Heart right ventricle (tissue), 16 donors: ENCODE data around the gene ERGIC1. TPM values are rescaled to one million over a fixed set of nuclear protein-coding genes. Genes with fewer than 3 reads are reported as not detected.

Source experiments
- ATAC-seq, 8 donors: fragments of 200-7000 bp; cut with Tn5 transposase; one replicate each; pipeline ENCODE4 v1.9.1; 2020; ENCODE audit warnings: mild to moderate bottlenecking in 8 of 8, moderate library complexity in 8 of 8, moderate number of reproducible peaks in 1 of 8
- DNase-seq, 2 donors: peaks; one replicate each; pipeline ENCODE4 v3.0.0-alpha.2; 2020
- H3K27ac ChIP-seq, 10 donors: fragments of 200-600 bp; sonication (generic) in 2 of 10; one replicate each; pipeline versions ENCODE4 v1.5.0 to v1.8.0; 2020 to 2022; ENCODE audit warnings: mild to moderate bottlenecking in 3 of 10
- H3K27me3 ChIP-seq, 7 donors: fragments of 200-600 bp; one replicate each; pipeline ENCODE4 v1.8.0; 2021 to 2022; ENCODE audit warnings: mild to moderate bottlenecking in 2 of 7
- H3K36me3 ChIP-seq, 9 donors: fragments of 200-600 bp; sonication (generic) in 1 of 9; one replicate each; pipeline versions ENCODE4 v1.5.0 to v1.8.0; 2020 to 2022; ENCODE audit warnings: mild to moderate bottlenecking in 2 of 9
- H3K4me1 ChIP-seq, 9 donors: fragments of 200-600 bp; sonication (generic) in 1 of 9; one replicate each; pipeline versions ENCODE4 v1.5.0 to v1.8.0; 2020 to 2022; ENCODE audit warnings: mild to moderate bottlenecking in 4 of 9
- H3K4me3 ChIP-seq, 10 donors: fragments of 200-600 bp; sonication (generic) in 2 of 10; one replicate each; pipeline versions ENCODE4 v1.5.0 to v1.8.0; 2020 to 2022; ENCODE audit warnings: mild to moderate bottlenecking in 7 of 10, moderate library complexity in 2 of 10
- H3K9me3 ChIP-seq, 11 donors: fragments of 200-600 bp in 10 of 11; sonication (generic) in 2 of 11; one replicate each; pipeline versions ENCODE4 v1.5.0 to v1.8.0; 2013 to 2022; ENCODE audit warnings: mild to moderate bottlenecking in 2 of 11, control low read depth in 1 of 11, moderate library complexity in 1 of 11
- WGBS, 2 donors: extraction: QIAGEN DNeasy Blood & Tissue Kit; methylation state at CpG; one replicate each; pipeline ENCODE4 v1.1.7; 2013; ENCODE audit warnings: inconsistent platforms in 1 of 2; 5-methylcytosine and 5-hydroxymethylcytosine counted together
- intact Hi-C, 10 donors: fragments of 100-400 bp; cut with DNase I; formaldehyde crosslinking; loops; one replicate each; pipeline versions ENCODE4 v1.11.1 to v1.14.2; 2022
- polyA plus RNA-seq, 2 donors: library from polyadenylated mRNA; stranded (reverse); fragments of 200-250 nt; gene quantifications; one replicate each; pipeline ENCODE4 v1.2.3, GENCODE V29; 2013
- total RNA-seq, 10 donors: library from RNA; stranded (reverse); fragmentation: NEBNext Ultra II Directional in 3 of 10; extraction: Animal tissue kit (Norgen Biotek cat#: 25700) in 3 of 10; gene quantifications; one replicate each; pipeline versions ENCODE4 v1.2.1 to v1.2.4, GENCODE V29; 2021 to 2023
- TF ChIP-seq, protein P1 (sequence below), 9 donors: fragments of 200-600 bp; sonication (generic) in 2 of 9; IDR thresholded peaks; one replicate each; pipeline versions ENCODE4 v1.5.0 to v1.8.0; 2021 to 2022; ENCODE audit warnings: antibody characterized with exemption in 9 of 9, mild to moderate bottlenecking in 5 of 9, moderate library complexity in 1 of 9
- donor health status: Arrhythmogenic right ventricular cardiomyopathy.
- donor health status: ischemic (EF 13 %, LVEDD 7.1; RV severe dilation, severe dysfunction).
- donor health status: healthy with polysubstance abuse.
- donor health status: DM: no; HTN: yes; CAD: no.
- donor health status: DM: no; HTN: no; CAD: no.
- donor health status: ischemic (EF 25% LVEDD 6.9; RV normal size, moderate dysfunction).
- donor health status: ischemic (EF 25% LVEDD 5.7; RV mildly dilated, moderate dysfunction).
- donor health status: healthy.
- donor health status: DM: yes; HTN: yes; CAD: no.
- donor health status: Ischemic cardiomyopathy.
- donor health status: ischemic (EF 35%, LVEDD 5.7; RV mildly dilated, moderate dysfunction).
- donor health status: nonischemic (EF 11% LVEDD 7.7; RV severe dilation, severe dysfunction).
- donor health status: DM: yes; HTN: yes; CAD: no.
- donor health status: PGD.
- donor health status: ischemic (EF 29% LVEDD 5.4; RV normal size, mild dysfunction).
- donor health status: nonischemic (EF 23%, LVEDD 6.1; RV moderate dilation, normal function).

The ERGIC1 gene
- total and polyA plus RNA-seq, 12 donors, result 48.0 to 91.9 (median 72.5) TPM

DNA sequence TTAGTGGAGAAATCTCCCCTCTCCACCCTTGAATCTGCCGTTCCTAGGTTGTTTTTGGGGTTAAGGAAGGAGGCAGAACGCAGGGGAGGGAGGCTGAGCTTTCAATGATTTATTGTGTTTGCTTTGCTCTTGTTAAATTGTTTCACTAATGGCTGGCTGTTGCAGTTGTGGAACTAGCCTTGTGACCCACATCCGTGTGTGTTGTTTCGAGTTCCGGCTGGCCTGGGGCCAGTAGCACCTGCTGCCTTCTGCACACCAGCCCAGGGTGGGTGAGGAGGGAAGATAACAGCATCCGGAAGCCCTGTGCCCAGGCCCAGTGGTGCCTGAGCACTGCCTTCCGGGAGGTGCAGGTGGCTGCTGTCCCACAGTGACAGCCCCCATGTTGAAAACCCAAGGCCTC lies 3.6 kb downstream of the ERGIC1 start:
- Histone ChIP-seq H3K9me3 (no peaks in the 10 kb centered on the region), H3K36me3 (peaks cover 0 to 15% (median 0%) of the 10 kb centered on the region in 9 donors), H3K27ac (peak overlapping the region in 3 of 10 donors; percentile 14 to 67 (median 17)), H3K27me3 (no peaks in the 10 kb centered on the region), H3K4me3 (peak overlapping the region in 1 of 10 donors; percentile 1), H3K4me1 (peaks cover 3 to 70% (median 49%) of the 10 kb centered on the region in 9 donors)
- ATAC-seq (no peak), DNase-seq (no peak)
- TF ChIP-seq, protein P1, sequence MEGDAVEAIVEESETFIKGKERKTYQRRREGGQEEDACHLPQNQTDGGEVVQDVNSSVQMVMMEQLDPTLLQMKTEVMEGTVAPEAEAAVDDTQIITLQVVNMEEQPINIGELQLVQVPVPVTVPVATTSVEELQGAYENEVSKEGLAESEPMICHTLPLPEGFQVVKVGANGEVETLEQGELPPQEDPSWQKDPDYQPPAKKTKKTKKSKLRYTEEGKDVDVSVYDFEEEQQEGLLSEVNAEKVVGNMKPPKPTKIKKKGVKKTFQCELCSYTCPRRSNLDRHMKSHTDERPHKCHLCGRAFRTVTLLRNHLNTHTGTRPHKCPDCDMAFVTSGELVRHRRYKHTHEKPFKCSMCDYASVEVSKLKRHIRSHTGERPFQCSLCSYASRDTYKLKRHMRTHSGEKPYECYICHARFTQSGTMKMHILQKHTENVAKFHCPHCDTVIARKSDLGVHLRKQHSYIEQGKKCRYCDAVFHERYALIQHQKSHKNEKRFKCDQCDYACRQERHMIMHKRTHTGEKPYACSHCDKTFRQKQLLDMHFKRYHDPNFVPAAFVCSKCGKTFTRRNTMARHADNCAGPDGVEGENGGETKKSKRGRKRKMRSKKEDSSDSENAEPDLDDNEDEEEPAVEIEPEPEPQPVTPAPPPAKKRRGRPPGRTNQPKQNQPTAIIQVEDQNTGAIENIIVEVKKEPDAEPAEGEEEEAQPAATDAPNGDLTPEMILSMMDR (IDR thresholded peaks at IDR 0.05), result no peak
- intact Hi-C loops, result loop anchor here in 2 of 10 donors (2.0 to 5.0 kb wide), 2 partner anchors 55 to 65 kb away; no protein-coding TSS in a partner anchor
- 54 to 55% methylated on average over 7 of the region's 7 CpGs for WGBS, 2 donors

DNA sequence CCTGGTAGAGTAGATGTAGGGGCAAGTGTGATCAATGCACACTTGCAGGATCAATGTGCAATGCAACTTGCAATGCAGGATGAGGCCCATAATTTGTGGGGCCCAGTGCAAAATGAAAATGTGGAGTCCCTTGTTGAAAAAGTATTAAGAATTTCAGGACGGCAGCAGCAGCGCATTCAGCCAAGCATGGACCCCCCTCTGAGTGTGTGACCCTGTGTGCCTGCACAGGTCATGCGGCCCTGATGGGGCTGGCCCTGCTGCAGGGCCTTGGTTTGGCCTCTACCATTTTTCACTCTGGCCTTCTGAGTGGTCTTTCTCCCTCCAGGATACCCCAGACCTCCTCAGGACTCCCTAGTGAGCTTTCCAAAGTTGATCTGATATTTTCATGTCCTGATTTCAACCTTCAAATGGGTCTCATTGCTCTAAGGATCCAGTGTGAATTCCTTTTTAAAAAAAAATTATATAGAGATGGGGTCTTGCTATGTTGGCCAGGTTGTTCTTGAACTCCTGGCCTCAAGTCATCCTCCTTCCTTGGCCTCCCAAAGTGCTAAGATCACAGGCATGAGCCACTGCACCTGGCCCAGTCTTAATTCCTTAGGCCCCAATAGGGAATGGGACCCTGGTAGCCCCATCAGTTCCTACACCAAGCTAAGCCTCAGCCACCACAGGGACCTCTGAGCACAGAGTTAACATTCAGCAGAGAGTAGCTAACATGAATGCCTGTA lies 4.3 kb downstream of the ERGIC1 start:
- TF ChIP-seq, protein P1 (IDR thresholded peaks at IDR 0.05), result no peak
- ATAC-seq, result no peak
- Histone ChIP-seq H3K9me3 (no peaks in the 10 kb centered on the region), H3K4me1 (peaks cover 3 to 63% (median 47%) of the 10 kb centered on the region in 9 donors), H3K4me3 (no peak overlapping the region), H3K27me3 (no peaks in the 10 kb centered on the region), H3K36me3 (peaks cover 0 to 18% (median 0%) of the 10 kb centered on the region in 9 donors), H3K27ac (peak overlapping the region in 2 of 10 donors; percentile 17 to 67)
- intact Hi-C loops, result loop anchor here in 1 of 10 donors (5.0 kb wide), 1 partner anchor 56 kb away; no protein-coding TSS in a partner anchor
- 93 to 97% methylated on average over 3 of the region's 3 CpGs for WGBS, 2 donors
- DNase-seq, result no peak

DNA sequence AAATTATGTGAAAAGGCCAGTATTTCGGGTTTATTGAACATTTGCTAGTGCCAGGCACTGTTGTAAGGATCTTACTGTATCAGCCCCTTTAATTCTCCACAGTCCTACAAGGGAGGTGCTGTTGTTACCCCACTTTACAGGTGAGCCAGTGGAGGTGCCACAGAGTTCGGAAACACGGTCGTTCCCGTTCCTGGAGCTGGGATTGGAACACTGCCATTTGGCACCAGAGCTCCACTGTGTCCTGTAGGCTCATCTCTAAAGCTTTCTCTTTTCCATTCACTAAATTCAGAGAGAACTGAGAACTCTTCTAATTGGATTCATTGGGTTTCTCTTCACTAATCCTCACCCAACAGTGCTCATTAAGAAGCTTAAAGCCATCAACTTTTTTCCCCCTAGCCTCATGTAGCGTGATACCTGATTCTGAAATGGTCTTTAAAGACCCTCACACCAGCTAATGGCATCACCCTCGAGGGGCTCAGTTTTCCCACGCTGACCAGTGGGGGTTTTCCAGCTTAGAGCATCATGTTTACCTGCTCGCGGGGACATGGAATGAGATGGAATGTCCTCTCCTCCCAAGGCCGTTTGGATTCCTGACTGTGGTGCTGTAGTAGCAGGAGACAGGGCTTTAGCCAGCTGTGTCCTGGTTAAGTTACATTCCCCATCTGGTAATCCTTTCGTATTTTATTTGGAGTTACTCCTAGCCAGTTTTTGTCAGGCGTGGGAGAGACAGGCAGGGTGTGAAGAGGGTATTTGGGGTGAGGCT lies 5.8 kb downstream of the ERGIC1 start:
- 41 to 43% methylated on average over 13 of the region's 13 CpGs for WGBS, 2 donors
- Histone ChIP-seq H3K27ac (peak overlapping the region in 9 of 10 donors; percentile 1 to 71 (median 55)), H3K36me3 (peaks cover 0 to 27% (median 0%) of the 10 kb centered on the region in 9 donors), H3K27me3 (no peaks in the 10 kb centered on the region), H3K9me3 (no peaks in the 10 kb centered on the region), H3K4me1 (peaks cover 3 to 61% (median 41%) of the 10 kb centered on the region in 9 donors), H3K4me3 (no peak overlapping the region)
- DNase-seq (no peak), ATAC-seq (peak; percentile 8 to 68 (median 59))
- intact Hi-C loops, result loop anchor here in 1 of 10 donors (5.0 kb wide), 1 partner anchor 58 kb away; no protein-coding TSS in a partner anchor
- TF ChIP-seq, protein P1 (IDR thresholded peaks at IDR 0.05), result no peak

DNA sequence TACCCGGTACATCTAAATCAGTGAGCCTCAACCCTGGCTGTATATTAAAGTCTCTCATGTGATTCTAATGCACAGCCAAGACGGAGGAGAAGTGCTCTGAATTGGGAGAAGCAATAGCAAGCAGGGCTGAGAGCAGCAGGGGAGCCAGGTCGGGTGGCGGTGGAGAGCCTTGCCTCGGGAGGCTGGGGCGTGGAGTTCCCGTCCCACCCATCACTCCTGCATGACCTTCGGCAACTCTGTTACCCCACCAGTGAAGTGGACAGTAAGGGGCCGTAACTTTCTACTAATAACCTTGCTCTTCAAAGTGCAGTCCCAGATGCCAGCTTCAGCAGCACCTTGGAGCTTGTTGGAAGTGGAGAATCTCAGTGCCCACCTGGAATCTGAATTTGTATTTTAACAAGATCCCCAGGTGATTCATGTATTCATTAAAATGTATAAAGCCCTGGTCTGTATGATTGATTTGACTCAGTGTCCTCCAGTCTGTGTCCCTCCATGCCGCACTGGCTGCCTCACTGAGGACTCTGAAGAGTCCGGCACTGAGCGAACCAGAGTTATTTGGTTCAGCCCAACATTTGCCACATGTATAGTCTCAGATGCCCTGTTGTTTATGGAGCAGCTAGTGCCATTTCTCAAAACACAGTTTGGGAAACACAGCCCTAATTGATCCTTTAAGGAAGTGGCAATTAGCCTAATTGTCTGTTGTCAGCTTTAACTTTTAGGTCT lies 6.5 kb downstream of the ERGIC1 start:
- 56 to 64% methylated on average over 12 of the region's 12 CpGs for WGBS, 2 donors
- TF ChIP-seq, protein P1 (IDR thresholded peaks at IDR 0.05), result no peak
- peak in 3 of 8 donors; percentile 2 to 42 (median 33) for ATAC-seq

More for the DNA sequence above, 6.5 kb downstream of the ERGIC1 start:
- DNase-seq, result no peak
- Histone ChIP-seq H3K9me3 (no peaks in the 10 kb centered on the region), H3K36me3 (peaks cover 0 to 27% (median 0%) of the 10 kb centered on the region in 9 donors), H3K27me3 (no peaks in the 10 kb centered on the region), H3K4me3 (no peak overlapping the region), H3K27ac (peak overlapping the region in 9 of 10 donors; percentile 1 to 71 (median 55)), H3K4me1 (peaks cover 6 to 59% (median 38%) of the 10 kb centered on the region in 9 donors)
- intact Hi-C loops, result no loop called here
